Loucy (cell line): ENCODE data around the gene TUBB2A.

Experiments
- CTCF ChIP-seq: fragments of 200-600 bp; sonication (generic); conservative IDR thresholded peaks from 2 replicates; pipeline ENCODE4 v1.5.1; 2014; ENCODE audit warnings: mild to moderate bottlenecking, antibody characterized with exemption, low read length
- EZH2phosphoT487 ChIP-seq: fragments of 200-600 bp; IDR thresholded peaks from 2 replicates; pipeline ENCODE4 v1.6.1; 2018; ENCODE audit warnings: antibody characterized with exemption, mild to moderate bottlenecking, moderate library complexity, borderline replicate concordance

- TF ChIP-seq CTCF = no peak
- no peak for TF ChIP-seq EZH2phosphoT487
Measured at GRCh38 chr6:3159805-3160781, 2.7 kb upstream of the TUBB2A start.
